ENCODE results near the gene IGF2R. TPM values are rescaled to one million over a fixed set of nuclear protein-coding genes. Genes with fewer than 3 reads are reported as not detected.

Gene IGF2R
- total and polyA plus RNA-seq, 2 of the 13 experiments (the other 11 are each of a cell fraction or from before 2014, with no cell fraction given) = 38.3 to 70.0 TPM

- no peak for TF ChIP-seq HMGXB3 (CRISPR knock-in tag; IDR thresholded peaks at IDR 0.05; ENCODE audit: borderline replicate concordance)
- peak; percentile 53; the same call in 1 of the 2 replicates for TF ChIP-seq ZNF607 (CRISPR knock-in tag; IDR thresholded peaks at IDR 0.05; ENCODE audit: borderline replicate concordance)
- peak; percentile 94 for TF ChIP-seq U2AF1 (optimal IDR thresholded peaks at IDR 0.05; ENCODE audit: low read depth, low read length)
- TF ChIP-seq SP4 (CRISPR knock-in tag; IDR thresholded peaks at IDR 0.05) = peak; percentile 39; the same call in 1 of the 2 replicates
- peak; percentile 36 for TF ChIP-seq TBL1XR1 (IDR thresholded peaks at IDR 0.05; ENCODE audit: borderline replicate concordance, low read length, partially characterized antibody)
- no peak for TF ChIP-seq ZBTB39 (CRISPR knock-in tag; IDR thresholded peaks at IDR 0.05)
- peak; percentile 70; the same call in 1 of the 2 replicates for TF ChIP-seq ZBTB7A (CRISPR knock-in tag; IDR thresholded peaks at IDR 0.05)
- TF ChIP-seq, protein P1, sequence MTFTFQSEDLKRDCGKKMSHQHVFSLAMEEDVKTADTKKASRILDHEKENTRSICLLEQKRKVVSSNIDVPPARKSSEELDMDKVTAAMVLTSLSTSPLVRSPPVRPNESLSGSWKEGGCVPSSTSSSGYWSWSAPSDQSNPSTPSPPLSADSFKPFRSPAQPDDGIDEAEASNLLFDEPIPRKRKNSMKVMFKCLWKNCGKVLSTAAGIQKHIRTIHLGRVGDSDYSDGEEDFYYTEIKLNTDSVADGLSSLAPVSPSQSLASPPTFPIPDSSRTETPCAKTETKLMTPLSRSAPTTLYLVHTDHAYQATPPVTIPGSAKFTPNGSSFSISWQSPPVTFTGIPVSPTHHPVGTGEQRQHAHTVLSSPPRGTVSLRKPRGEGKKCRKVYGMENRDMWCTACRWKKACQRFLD (CRISPR knock-in tag; IDR thresholded peaks at IDR 0.05; ENCODE audit: borderline replicate concordance) = peak; percentile 72; the same call in 1 of the 2 replicates
- 0 out of 2 replicates have a peak, but pooled peaks have one; percentile 65 for TF ChIP-seq DMTF1 (CRISPR knock-in tag; IDR thresholded peaks at IDR 0.05)
- TF ChIP-seq, protein P2, sequence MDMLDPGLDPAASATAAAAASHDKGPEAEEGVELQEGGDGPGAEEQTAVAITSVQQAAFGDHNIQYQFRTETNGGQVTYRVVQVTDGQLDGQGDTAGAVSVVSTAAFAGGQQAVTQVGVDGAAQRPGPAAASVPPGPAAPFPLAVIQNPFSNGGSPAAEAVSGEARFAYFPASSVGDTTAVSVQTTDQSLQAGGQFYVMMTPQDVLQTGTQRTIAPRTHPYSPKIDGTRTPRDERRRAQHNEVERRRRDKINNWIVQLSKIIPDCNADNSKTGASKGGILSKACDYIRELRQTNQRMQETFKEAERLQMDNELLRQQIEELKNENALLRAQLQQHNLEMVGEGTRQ (IDR thresholded peaks at IDR 0.05; ENCODE audit: low read depth, low read length) = peak; percentile 87
- TF ChIP-seq, protein P2 (CRISPR knock-in tag; IDR thresholded peaks at IDR 0.05; ENCODE audit: borderline replicate concordance) = peak; percentile 73; the same call in 1 of the 2 replicates
- peak; percentile 97 for TF ChIP-seq ZNF550 (CRISPR knock-in tag; IDR thresholded peaks at IDR 0.05; ENCODE audit: borderline replicate concordance)
- no peak; the same call in 1 of the 2 replicates for TF ChIP-seq ZNF546 (CRISPR knock-in tag; conservative IDR thresholded peaks at IDR 0.05)
These were observed at the start of gene IGF2R (continued) for GRCh38 chr6:159968295-159969203.

Measured in HepG2 (cell line).